ENCODE data around the gene NEGR1. TPM values are rescaled to one million over a fixed set of nuclear protein-coding genes. Genes with fewer than 3 reads are reported as not detected.

Gene NEGR1
- total and polyA plus RNA-seq, 9 of the 15 experiments (the other 6 are each of a cell fraction or from before 2014, with no cell fraction given), result not detected

DNA sequence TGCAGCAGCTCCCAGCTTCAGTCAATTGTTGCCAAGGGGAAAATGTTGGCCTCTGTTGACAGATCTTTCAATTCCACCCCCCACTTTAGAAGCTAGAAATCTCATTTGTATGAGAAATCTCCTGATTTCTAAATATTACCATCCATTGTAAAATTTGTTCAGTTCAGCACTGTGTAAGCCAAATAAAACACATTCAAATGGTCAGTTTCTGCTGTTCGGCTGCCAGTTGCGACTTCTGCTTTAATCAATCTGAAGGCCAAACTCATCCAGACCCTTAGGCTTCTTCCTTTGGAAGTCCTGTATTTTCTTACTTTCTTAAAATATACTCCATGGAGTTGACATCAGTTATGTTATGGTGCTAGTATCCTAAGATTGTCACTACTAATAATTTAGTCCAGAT lies 920.3 kb downstream of the NEGR1 start:
- ATAC-seq (no peak), FAIRE-seq (no peak), DNase-seq (ENCODE audit: extremely low read depth in 1 of 4, low spot score in 3 of 4) (no peak)
- Histone ChIP-seq H3K27ac (ENCODE audit: extremely low read depth, low read depth, low read length) (no peak overlapping the region), H3K4me2 (ENCODE audit: insufficient read depth, low read length) (no peak overlapping the region), H3K4me3 (no peak overlapping the region), H2AFZ (ENCODE audit: low read depth, low read length) (no peak overlapping the region), H3K9me1 (ENCODE audit: control insufficient read depth, insufficient read depth, low read length) (no peaks in the 10 kb centered on the region), H3K4me1 (replicated peaks in 1 of 2; ENCODE audit: control insufficient read depth in 2 of 2, insufficient read depth in 2 of 2, low read length in 2 of 2) (no peaks in the 10 kb centered on the region), H3K36me3 (ENCODE audit: control insufficient read depth, insufficient read depth, low read length) (no peaks in the 10 kb centered on the region), H3K9ac (ENCODE audit: insufficient read depth in 1 of 2, low read depth in 2 of 2, low read length in 2 of 2) (no peak overlapping the region), H3K27me3 (ENCODE audit: control insufficient read depth in 2 of 2, insufficient read depth in 2 of 2, low read length in 2 of 2) (no peaks in the 10 kb centered on the region), H4K20me1 (replicated peaks; ENCODE audit: control insufficient read depth, insufficient read depth, low read length) (no peaks in the 10 kb centered on the region), H3K79me2 (ENCODE audit: control insufficient read depth, insufficient read depth, low read length) (no peaks in the 10 kb centered on the region), H3K9me3 (replicated peaks; ENCODE audit: control insufficient read depth, insufficient read depth, low read depth, low read length) (no peaks in the 10 kb centered on the region)
- no TSS peak for BruUV-seq (replicated peaks)
- 0% methylated on average over 2 of the region's 2 CpGs for WGBS (ENCODE audit: insufficient coverage, low coverage, missing lambda C conversion rate)
- in situ Hi-C loops (cut with MboI), result no loop called here
- ChIA-PET CTCF (ENCODE audit: low intra/inter-chr PET ratio) (no interaction called here), POLR2A (no interaction called here)
- TF ChIP-seq ZZZ3 (IDR thresholded peaks at IDR 0.05), result no peak
- TF ChIP-seq PHF20 (IDR thresholded peaks at IDR 0.05; ENCODE audit: partially characterized antibody), result no peak
- no peak for TF ChIP-seq ADNP (tag; IDR thresholded peaks at IDR 0.05)
- no peak for TF ChIP-seq XRCC5 (IDR thresholded peaks at IDR 0.05; ENCODE audit: low read depth, low read length)
- no peak for TF ChIP-seq ZNF133 (CRISPR knock-in tag; IDR thresholded peaks at IDR 0.05)
- TF ChIP-seq NR2C2 (CRISPR knock-in tag; IDR thresholded peaks at IDR 0.05), result no peak
- TF ChIP-seq NR2C2 (tag; IDR thresholded peaks at IDR 0.05), result no peak
- intact Hi-C loops (cut with micrococcal nuclease), result no loop called here

DNA sequence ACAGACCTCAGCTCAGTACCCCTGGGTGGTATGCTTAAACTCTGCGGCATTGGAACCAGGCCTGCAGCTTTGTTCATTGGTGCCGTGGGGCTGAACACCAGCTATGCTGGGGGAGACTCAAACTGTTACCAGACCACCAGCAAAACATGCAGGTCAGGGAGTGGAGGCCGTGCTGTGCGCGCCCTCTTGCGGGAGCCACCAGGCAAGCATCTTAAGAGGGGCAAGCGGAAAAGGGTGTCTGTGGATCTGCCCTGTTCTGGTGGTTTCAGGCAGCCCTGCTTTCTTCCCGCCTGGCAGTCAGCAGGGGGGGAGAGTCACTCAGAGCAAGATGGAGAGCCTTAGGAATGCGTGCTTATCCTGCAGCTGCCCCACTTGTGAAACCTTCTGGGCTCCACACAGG lies 924.6 kb downstream of the NEGR1 start:
- in situ Hi-C loops (cut with MboI), result no loop called here
- no peaks in the 10 kb centered on the region for H3K9me1 ChIP-seq (ENCODE audit: control insufficient read depth, insufficient read depth, low read length)
- H3K79me2 ChIP-seq (ENCODE audit: control insufficient read depth, insufficient read depth, low read length), result no peaks in the 10 kb centered on the region
- H3K27me3 ChIP-seq (ENCODE audit: control insufficient read depth in 2 of 2, insufficient read depth in 2 of 2, low read length in 2 of 2), result no peaks in the 10 kb centered on the region
- no peaks in the 10 kb centered on the region for H4K20me1 ChIP-seq (replicated peaks; ENCODE audit: control insufficient read depth, insufficient read depth, low read length)
- ChIA-PET CTCF (ENCODE audit: low intra/inter-chr PET ratio) (no interaction called here), POLR2A (interaction anchor here (0.6 kb wide), 1 partner anchor 312 kb away, joined by 3 read pairs; no protein-coding TSS in a partner anchor)
- no peaks in the 10 kb centered on the region for H3K36me3 ChIP-seq (ENCODE audit: control insufficient read depth, insufficient read depth, low read length)
- BruUV-seq (replicated peaks), result no TSS peak
- no peak overlapping the region for H2AFZ ChIP-seq (ENCODE audit: low read depth, low read length)
- H3K27ac ChIP-seq (ENCODE audit: extremely low read depth, low read depth, low read length), result no peak overlapping the region
- intact Hi-C loops (cut with micrococcal nuclease), result no loop called here
- no peak overlapping the region for H3K9ac ChIP-seq (ENCODE audit: insufficient read depth in 1 of 2, low read depth in 2 of 2, low read length in 2 of 2)
- DNase-seq (ENCODE audit: extremely low read depth in 1 of 4, low spot score in 3 of 4), result peak in 2 of 4 experiments; percentile 5 to 8
- WGBS (ENCODE audit: insufficient coverage, low coverage, missing lambda C conversion rate), result 0% methylated on average over 8 of the region's 9 CpGs
- FAIRE-seq, result no peak
- no peak for ATAC-seq
- no peak overlapping the region for H3K4me3 ChIP-seq
- H3K4me1 ChIP-seq (replicated peaks in 1 of 2; ENCODE audit: control insufficient read depth in 2 of 2, insufficient read depth in 2 of 2, low read length in 2 of 2), result no peaks in the 10 kb centered on the region
- H3K9me3 ChIP-seq (replicated peaks; ENCODE audit: control insufficient read depth, insufficient read depth, low read depth, low read length), result 0 out of 2 replicates have a peak, but pooled peaks cover 2% of the 10 kb centered on the region
- H3K4me2 ChIP-seq (ENCODE audit: insufficient read depth, low read length), result no peak overlapping the region
- TF ChIP-seq, protein P1, sequence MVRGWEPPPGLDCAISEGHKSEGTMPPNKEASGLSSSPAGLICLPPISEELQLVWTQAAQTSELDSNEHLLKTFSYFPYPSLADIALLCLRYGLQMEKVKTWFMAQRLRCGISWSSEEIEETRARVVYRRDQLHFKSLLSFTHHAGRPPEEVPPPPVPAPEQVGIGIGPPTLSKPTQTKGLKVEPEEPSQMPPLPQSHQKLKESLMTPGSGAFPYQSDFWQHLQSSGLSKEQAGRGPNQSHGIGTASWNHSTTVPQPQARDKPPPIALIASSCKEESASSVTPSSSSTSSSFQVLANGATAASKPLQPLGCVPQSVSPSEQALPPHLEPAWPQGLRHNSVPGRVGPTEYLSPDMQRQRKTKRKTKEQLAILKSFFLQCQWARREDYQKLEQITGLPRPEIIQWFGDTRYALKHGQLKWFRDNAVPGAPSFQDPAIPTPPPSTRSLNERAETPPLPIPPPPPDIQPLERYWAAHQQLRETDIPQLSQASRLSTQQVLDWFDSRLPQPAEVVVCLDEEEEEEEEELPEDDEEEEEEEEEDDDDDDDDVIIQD (CRISPR knock-in tag; IDR thresholded peaks at IDR 0.05), result no peak
- TF ChIP-seq MEIS2 (IDR thresholded peaks at IDR 0.05; ENCODE audit: partially characterized antibody) (no peak), PPARD (CRISPR knock-in tag; IDR thresholded peaks at IDR 0.05) (no peak), ZNF586 (CRISPR knock-in tag; conservative IDR thresholded peaks at IDR 0.05) (no peak)
- TF ChIP-seq, protein P2, sequence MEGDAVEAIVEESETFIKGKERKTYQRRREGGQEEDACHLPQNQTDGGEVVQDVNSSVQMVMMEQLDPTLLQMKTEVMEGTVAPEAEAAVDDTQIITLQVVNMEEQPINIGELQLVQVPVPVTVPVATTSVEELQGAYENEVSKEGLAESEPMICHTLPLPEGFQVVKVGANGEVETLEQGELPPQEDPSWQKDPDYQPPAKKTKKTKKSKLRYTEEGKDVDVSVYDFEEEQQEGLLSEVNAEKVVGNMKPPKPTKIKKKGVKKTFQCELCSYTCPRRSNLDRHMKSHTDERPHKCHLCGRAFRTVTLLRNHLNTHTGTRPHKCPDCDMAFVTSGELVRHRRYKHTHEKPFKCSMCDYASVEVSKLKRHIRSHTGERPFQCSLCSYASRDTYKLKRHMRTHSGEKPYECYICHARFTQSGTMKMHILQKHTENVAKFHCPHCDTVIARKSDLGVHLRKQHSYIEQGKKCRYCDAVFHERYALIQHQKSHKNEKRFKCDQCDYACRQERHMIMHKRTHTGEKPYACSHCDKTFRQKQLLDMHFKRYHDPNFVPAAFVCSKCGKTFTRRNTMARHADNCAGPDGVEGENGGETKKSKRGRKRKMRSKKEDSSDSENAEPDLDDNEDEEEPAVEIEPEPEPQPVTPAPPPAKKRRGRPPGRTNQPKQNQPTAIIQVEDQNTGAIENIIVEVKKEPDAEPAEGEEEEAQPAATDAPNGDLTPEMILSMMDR (IDR thresholded peaks at IDR 0.05 in 2 of 3, conservative IDR thresholded peaks at IDR 0.05 in 1 of 3; ENCODE audit: insufficient read depth in 2 of 3, low read depth in 1 of 3, low read length in 3 of 3), result peak in 1 of 3 experiments; percentile 31; a peak in 1 of 6 replicates
- TF ChIP-seq, protein P3, sequence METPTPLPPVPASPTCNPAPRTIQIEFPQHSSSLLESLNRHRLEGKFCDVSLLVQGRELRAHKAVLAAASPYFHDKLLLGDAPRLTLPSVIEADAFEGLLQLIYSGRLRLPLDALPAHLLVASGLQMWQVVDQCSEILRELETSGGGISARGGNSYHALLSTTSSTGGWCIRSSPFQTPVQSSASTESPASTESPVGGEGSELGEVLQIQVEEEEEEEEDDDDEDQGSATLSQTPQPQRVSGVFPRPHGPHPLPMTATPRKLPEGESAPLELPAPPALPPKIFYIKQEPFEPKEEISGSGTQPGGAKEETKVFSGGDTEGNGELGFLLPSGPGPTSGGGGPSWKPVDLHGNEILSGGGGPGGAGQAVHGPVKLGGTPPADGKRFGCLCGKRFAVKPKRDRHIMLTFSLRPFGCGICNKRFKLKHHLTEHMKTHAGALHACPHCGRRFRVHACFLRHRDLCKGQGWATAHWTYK (CRISPR knock-in tag; IDR thresholded peaks at IDR 0.05), result no peak
